Uterus (tissue), 4 donors: ENCODE results near the gene CIRBP. TPM values are rescaled to one million over a fixed set of nuclear protein-coding genes. Genes with fewer than 3 reads are reported as not detected.

Experiments used
- DNase-seq, 2 donors: peaks; one replicate each; pipeline ENCODE4 v3.0.0-alpha.2; 2019 to 2020
- H3K27ac ChIP-seq, 2 donors: fragments of 200-600 bp; sonication (generic); 1 replicate in 1 of 2; 2 replicates in 1 of 2; pipeline ENCODE4 v1.5.1; 2016 to 2018
- H3K27me3 ChIP-seq, 2 donors: fragments of 200-600 bp; sonication (generic); one replicate each; pipeline ENCODE4 v1.5.1; 2018 to 2019; ENCODE audit warnings: control low read depth in 1 of 2
- H3K36me3 ChIP-seq, 2 donors: fragments of 200-600 bp; sonication (generic); one replicate each; pipeline ENCODE4 v1.5.1; 2019; ENCODE audit warnings: control low read depth in 1 of 2
- H3K4me1 ChIP-seq, 2 donors: fragments of 200-600 bp; sonication (generic); one replicate each; pipeline ENCODE4 v1.5.1; 2018 to 2019; ENCODE audit warnings: control low read depth in 1 of 2
- H3K4me3 ChIP-seq, 2 donors: fragments of 200-600 bp; sonication (generic); 1 replicate in 1 of 2; 2 replicates in 1 of 2; pipeline ENCODE4 v1.5.1; 2018 to 2019; ENCODE audit warnings: mild to moderate bottlenecking in 1 of 2
- H3K9me3 ChIP-seq, 2 donors: fragments of 200-600 bp; sonication (generic); one replicate each; pipeline ENCODE4 v1.5.1; 2019; ENCODE audit warnings: control low read depth in 1 of 2
- POLR2A ChIP-seq, 2 donors: fragments of 450-650 bp; IDR thresholded peaks; one replicate each; pipeline ENCODE4 v1.6.1; 2016; ENCODE audit warnings: antibody characterized with exemption in 2 of 2, mild to moderate bottlenecking in 1 of 2, moderate library complexity in 1 of 2
- intact Hi-C: fragments of 100-400 bp; cut with DNase I; formaldehyde crosslinking; loops from one replicate; pipeline ENCODE4 v1.15.1; 2023; ENCODE audit warnings: low total_unique reads
- total RNA-seq, 4 donors: library from RNA; depleted of rRNA in 3 of 4; stranded (reverse); fragments of >200 nt in 3 of 4; gene quantifications; one replicate each; pipeline versions ENCODE4 v1.1.0 to v1.2.4, GENCODE V29; 2014 to 2023
- TF ChIP-seq, protein P1 (sequence below), 4 experiments: fragments of 200-600 bp in 2 of 4; fragments of 450-650 bp in 2 of 4; sonication (generic) in 2 of 4; IDR thresholded peaks; one replicate each; pipeline ENCODE4 v1.5.1; 2016 to 2019; ENCODE audit warnings: antibody characterized with exemption in 4 of 4, mild to moderate bottlenecking in 2 of 4, moderate library complexity in 1 of 4
- donor health status: DM: yes; HTN: yes; CAD: no.

The CIRBP gene
- total RNA-seq, 4 donors from 2014 or later = 235 to 950 (median 535) TPM

DNA sequence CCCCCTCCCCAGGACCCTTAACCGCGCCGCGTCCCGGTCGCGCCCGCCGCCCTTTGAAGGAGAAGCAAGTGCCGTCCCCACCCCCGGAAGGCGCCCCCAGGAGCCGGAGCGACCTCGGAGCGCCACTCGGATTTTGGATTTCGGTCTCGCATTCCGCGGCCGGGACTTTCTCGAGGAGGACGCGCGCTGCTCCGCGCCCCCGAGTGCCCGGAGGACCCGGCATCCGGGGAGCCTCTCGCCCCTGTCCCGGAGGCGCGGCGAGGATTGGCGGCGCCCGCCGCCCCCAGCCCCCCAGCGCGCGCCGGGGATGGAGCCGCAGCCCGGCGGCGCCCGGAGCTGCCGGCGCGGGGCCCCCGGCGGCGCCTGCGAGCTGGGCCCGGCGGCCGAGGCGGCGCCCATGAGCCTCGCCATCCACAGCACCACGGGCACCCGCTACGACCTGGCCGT is 19.1 kb upstream of the CIRBP start:
- peak overlapping the region; percentile 70 to 86 for H3K4me3 ChIP-seq
- intact Hi-C loops = no loop called here
- no peak for TF ChIP-seq POLR2A (IDR thresholded peaks at IDR 0.05)
- H3K27me3 ChIP-seq = no peaks in the 10 kb centered on the region
- peak overlapping the region; percentile 96 to 98 for H3K27ac ChIP-seq
- no peaks in the 10 kb centered on the region for H3K36me3 ChIP-seq
- H3K9me3 ChIP-seq = no peaks in the 10 kb centered on the region
- DNase-seq = no peak
- H3K4me1 ChIP-seq = peaks cover 0 to 26% of the 10 kb centered on the region in 2 donors

DNA sequence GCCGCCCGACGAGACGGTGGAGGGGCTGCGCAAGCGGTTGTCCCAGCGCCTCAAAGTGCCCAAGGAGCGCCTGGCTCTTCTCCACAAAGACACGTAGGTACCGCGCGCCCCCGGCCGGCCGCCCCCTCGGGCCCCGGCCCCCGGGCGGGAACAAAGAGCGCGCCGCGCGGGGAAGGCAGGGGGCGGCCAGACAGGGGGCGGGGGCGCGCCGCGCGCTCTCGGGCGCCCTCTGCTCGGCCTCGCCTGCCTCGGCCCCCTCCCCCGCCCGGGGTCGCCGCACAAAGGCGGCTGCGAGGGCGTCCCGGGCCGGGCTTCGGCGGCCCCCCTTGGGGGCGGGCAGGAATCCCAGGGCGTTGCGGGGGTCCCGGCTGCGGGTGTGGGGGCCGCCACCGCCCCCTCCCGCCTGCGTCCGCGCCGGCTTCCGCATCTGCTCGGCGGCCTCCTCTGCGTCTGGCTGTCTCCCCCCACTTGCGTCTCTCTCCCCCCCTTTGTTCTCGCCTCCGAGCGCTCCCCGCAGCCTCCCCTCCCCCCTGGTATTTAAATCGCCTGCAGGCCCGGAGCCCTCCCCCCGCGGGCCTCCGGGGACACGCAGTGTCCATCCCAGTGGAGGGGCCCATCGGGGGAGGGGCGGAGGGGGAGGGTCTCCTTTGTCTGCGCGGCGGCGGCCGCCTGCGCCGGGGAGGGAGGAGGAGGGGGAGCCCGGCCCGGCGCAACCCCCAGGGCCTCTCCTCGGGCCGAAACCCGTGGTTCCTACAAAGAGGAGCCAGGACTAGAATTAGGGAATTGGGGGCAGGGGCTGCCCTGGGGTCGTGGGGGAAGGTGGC is 18.5 kb upstream of the CIRBP start:
- H3K9me3 ChIP-seq = no peaks in the 10 kb centered on the region
- intact Hi-C loops = no loop called here
- peak; percentile 63 to 75 for DNase-seq
- TF ChIP-seq POLR2A (IDR thresholded peaks at IDR 0.05) = peak in 1 of 2 donors; percentile 42
- TF ChIP-seq, protein P1, sequence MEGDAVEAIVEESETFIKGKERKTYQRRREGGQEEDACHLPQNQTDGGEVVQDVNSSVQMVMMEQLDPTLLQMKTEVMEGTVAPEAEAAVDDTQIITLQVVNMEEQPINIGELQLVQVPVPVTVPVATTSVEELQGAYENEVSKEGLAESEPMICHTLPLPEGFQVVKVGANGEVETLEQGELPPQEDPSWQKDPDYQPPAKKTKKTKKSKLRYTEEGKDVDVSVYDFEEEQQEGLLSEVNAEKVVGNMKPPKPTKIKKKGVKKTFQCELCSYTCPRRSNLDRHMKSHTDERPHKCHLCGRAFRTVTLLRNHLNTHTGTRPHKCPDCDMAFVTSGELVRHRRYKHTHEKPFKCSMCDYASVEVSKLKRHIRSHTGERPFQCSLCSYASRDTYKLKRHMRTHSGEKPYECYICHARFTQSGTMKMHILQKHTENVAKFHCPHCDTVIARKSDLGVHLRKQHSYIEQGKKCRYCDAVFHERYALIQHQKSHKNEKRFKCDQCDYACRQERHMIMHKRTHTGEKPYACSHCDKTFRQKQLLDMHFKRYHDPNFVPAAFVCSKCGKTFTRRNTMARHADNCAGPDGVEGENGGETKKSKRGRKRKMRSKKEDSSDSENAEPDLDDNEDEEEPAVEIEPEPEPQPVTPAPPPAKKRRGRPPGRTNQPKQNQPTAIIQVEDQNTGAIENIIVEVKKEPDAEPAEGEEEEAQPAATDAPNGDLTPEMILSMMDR (IDR thresholded peaks at IDR 0.05) = no peak
- peak overlapping the region; percentile 70 to 86 for H3K4me3 ChIP-seq
- H3K4me1 ChIP-seq = peaks cover 0 to 24% of the 10 kb centered on the region in 2 donors
- H3K27ac ChIP-seq = peak overlapping the region; percentile 96 to 98
- no peaks in the 10 kb centered on the region for H3K36me3 ChIP-seq
- no peaks in the 10 kb centered on the region for H3K27me3 ChIP-seq

- H3K4me1 ChIP-seq = peaks cover 0 to 24% of the 10 kb centered on the region in 2 donors
- peak overlapping the region; percentile 96 to 98 for H3K27ac ChIP-seq
- no peaks in the 10 kb centered on the region for H3K27me3 ChIP-seq
- no peaks in the 10 kb centered on the region for H3K9me3 ChIP-seq
- intact Hi-C loops = no loop called here
- H3K36me3 ChIP-seq = no peaks in the 10 kb centered on the region
- peak overlapping the region; percentile 70 to 86 for H3K4me3 ChIP-seq
- TF ChIP-seq, protein P1 (IDR thresholded peaks at IDR 0.05) = no peak
- TF ChIP-seq POLR2A (IDR thresholded peaks at IDR 0.05) = no peak
- DNase-seq = peak; percentile 67 to 78
Measured at GRCh38 chr19:1251330-1252220, 17.6 kb upstream of the CIRBP start.

DNA sequence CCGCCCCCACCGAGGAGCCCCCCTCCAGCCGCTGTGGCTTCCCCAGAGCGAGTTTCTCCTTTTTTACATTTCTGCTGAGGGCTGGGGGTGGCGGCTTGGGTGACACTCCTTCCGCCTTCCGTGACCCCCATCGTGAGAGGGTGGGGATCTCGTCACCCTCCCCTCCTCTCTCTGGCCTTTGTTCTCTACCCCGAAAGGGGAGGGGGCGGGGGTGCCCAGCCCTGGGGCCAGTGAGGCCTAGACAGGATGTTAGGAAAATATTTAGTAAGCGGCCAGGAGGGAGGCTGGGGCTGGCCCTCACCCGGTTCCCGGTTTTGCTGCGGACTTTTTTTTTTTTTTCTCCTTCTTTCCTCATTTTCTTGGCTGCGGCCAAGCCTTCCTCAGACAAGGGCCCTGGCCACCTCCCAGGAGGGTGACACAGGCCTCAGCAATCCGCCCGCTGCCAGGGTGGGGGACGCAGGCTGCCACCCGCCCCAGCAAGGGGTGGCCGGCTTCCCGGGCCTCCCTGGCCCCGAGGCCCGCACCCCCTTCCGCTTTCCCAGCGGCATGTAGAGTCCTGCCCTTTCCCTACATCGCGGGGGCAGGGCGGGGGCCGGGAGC is 16.8 kb upstream of the CIRBP start:
- intact Hi-C loops = no loop called here
- Histone ChIP-seq H3K4me3 (peak overlapping the region; percentile 70 to 86), H3K4me1 (peaks cover 0 to 29% of the 10 kb centered on the region in 2 donors), H3K36me3 (no peaks in the 10 kb centered on the region), H3K9me3 (no peaks in the 10 kb centered on the region), H3K27me3 (no peaks in the 10 kb centered on the region), H3K27ac (peak overlapping the region; percentile 96 to 98)
- TF ChIP-seq POLR2A (IDR thresholded peaks at IDR 0.05) = no peak
- TF ChIP-seq, protein P1 (IDR thresholded peaks at IDR 0.05) = no peak
- DNase-seq = peak in 1 of 2 donors; percentile 95

DNA sequence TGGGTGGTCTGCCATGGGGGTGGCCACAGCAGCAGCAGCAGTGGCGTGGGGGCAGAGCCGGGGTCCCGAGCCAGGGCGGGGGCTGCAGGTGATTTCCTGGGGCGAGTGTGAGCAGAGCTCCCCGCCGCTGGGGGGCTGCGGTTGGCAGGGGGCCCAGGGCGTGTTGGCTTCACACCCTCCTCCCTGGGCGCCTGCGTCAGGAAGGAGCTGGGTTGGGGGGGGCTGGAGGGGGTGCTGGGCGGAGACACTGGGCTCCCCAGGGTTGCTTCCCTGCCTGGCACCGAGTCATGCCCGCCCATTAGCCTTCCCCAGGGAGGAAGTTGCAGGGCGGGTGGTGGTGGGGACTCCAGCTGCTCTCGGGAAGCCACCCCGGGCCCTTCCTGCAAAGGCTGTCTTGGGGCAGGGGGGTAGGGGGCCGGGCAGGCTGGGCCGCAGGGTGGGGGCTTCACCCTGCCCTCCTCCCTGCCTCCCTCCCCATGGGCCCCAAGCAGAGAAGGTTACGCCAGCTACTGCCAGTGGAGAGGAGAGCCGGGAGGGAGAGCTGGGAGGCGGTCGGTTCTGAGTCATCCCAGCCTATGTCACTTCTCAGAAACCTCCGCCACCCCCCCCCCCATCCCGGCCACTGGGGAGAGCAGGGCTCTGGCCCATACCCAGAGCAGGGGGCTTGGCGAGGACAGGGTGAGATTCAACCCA is 16.2 kb upstream of the CIRBP start:
- DNase-seq = peak; percentile 95 to 96
- Histone ChIP-seq H3K4me3 (peak overlapping the region; percentile 70 to 86), H3K9me3 (no peaks in the 10 kb centered on the region), H3K27me3 (no peaks in the 10 kb centered on the region), H3K27ac (peak overlapping the region; percentile 96 to 98), H3K4me1 (peaks cover 0 to 30% of the 10 kb centered on the region in 2 donors), H3K36me3 (no peaks in the 10 kb centered on the region)
- TF ChIP-seq POLR2A (IDR thresholded peaks at IDR 0.05) = peak in 1 of 2 donors; percentile 17
- TF ChIP-seq, protein P1 (IDR thresholded peaks at IDR 0.05) = peak in 2 of 4 experiments; percentile 24 to 30
- intact Hi-C loops = no loop called here
